HG02678 (cell line): Measurements from ENCODE around the gene KBTBD8.

Experiments used
- ATAC-seq: cut with Tn5 transposase; IDR thresholded peaks from one replicate; pipeline ENCODE4 v1.9.1; 2021; ENCODE audit warnings: mild to moderate bottlenecking, moderate library complexity; ENCODE audit not compliant: unreplicated experiment

KBTBD8 gene

GRCh38 chr3:67033079-67033478 lies 35.0 kb downstream of the KBTBD8 start:
- ATAC-seq, result no peak

- ATAC-seq, result no peak
Measured at GRCh38 chr3:67034371-67034770, 36.3 kb downstream of the KBTBD8 start.

GRCh38 chr3:67037615-67038014 lies 39.5 kb downstream of the KBTBD8 start:
- no peak for ATAC-seq

GRCh38 chr3:67044295-67044694 lies 46.2 kb downstream of the KBTBD8 start:
- no peak for ATAC-seq

GRCh38 chr3:67044955-67045354 lies 46.8 kb downstream of the KBTBD8 start:
- ATAC-seq, result no peak

GRCh38 chr3:67045711-67046465 lies 47.8 kb downstream of the KBTBD8 start:
- ATAC-seq, result no peak

- no peak for ATAC-seq
Measured at GRCh38 chr3:67047051-67047450, 48.9 kb downstream of the KBTBD8 start.

GRCh38 chr3:67048067-67048714 lies 50.1 kb downstream of the KBTBD8 start:
- peak; percentile 94 for ATAC-seq

- peak; percentile 57 for ATAC-seq
Measured at GRCh38 chr3:67048715-67049074, 50.6 kb downstream of the KBTBD8 start.

- ATAC-seq, result no peak
Measured at GRCh38 chr3:67059443-67059842, 61.3 kb downstream of the KBTBD8 start.
